ENCODE results near the gene DNAJB14. TPM values are rescaled to one million over a fixed set of nuclear protein-coding genes. Genes with fewer than 3 reads are reported as not detected.

The DNAJB14 gene
- total and polyA plus RNA-seq, 2 of the 4 experiments (the other 2 are of a cell fraction): 12.9 to 15.6 TPM

DNA sequence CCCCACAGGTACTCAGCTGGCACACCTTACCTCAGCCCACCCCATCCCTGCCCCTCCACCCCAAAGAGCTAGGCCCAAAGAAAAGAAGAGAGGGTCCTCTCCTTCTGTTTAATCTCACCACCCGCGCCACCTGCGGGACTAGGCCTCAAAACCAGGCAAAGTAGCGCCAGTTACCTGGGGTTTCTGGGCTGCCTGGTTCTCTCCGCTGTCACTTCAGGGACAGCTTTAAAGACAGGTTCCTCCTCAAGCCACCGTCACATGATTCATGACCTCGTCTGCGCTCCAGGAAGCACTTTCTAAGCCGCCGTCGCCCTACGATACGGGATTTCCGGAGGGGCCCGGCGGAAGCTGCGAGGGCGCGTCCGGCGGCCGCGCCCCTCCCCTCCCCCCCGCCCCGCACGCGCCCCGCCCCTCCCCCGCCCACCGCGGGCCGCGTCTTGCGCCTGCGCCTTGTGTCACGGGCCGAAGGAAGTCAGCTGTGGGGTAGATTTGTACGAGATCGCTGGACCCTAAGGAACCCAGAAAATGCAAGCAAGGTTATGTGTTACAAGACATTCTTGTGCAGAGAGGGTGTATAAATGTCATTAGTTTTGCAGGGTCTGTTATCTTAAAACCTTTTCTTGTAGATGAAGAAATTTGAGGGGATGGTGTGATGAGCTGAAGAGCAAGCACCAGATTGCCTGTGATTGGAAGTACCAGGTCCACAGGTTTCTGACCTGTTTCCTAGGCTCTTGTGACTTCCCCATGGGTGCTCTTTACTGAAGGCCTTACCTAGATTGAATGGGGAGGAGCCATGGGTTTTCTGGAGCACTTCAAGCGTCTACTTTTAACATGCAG, 52.0 kb downstream of the DNAJB14 start, which contains the start of gene LAMTOR3:
Gene LAMTOR3, minus strand, starts transcription at position 267 of the 837 bp plus-strand sequence. CDS start 464 bp downstream, outside the sequence.
- WGBS, 2 experiments (ENCODE audit: extremely low coverage in 2 of 2, insufficient read length in 1 of 2): 10% methylated on average over 5 of the region's 40 CpGs; no CpG with 5 or more reads in 1 of the 2 experiments
- Histone ChIP-seq H3K27me3 (ENCODE audit: control insufficient read depth, insufficient read depth, low read length) (no peaks in the 10 kb centered on the region), H3K4me1 (ENCODE audit: control insufficient read depth, insufficient read depth, low read length) (peaks cover 4% of the 10 kb centered on the region), H2BK15ac (ENCODE audit: low read depth, low read length) (no peak within 1 kb of the TSS), H3K18ac (ENCODE audit: low read depth, low read length) (peak within 1 kb of the TSS; percentile 88), H3K9me1 (ENCODE audit: insufficient read depth, low read length) (no peaks in the 10 kb centered on the region), H3K4ac (ENCODE audit: low read depth, low read length) (peak within 1 kb of the TSS; percentile 92), H4K20me1 (ENCODE audit: insufficient read depth, low read length) (no peaks in the 10 kb centered on the region; the same call in 1 of the 2 replicates), H3K9me3 (ENCODE audit: control insufficient read depth, insufficient read depth, low read length) (no peaks in the 10 kb centered on the region), H3K79me1 (ENCODE audit: low read depth in 1 of 2, low read length in 2 of 2) (peaks cover 4 to 23% of the 10 kb centered on the region in 2 experiments), H2AFZ (replicated peaks; ENCODE audit: low read length, poor library complexity) (peak within 1 kb of the TSS; percentile 98), H3K27ac (ENCODE audit: insufficient read depth, low read length) (peak within 1 kb of the TSS; percentile 96), H4K91ac (ENCODE audit: insufficient read depth, low read depth, low read length) (peak within 1 kb of the TSS; percentile 74), H2AK5ac (ENCODE audit: low read depth, low read length) (peak within 1 kb of the TSS; percentile 75; the same call in 1 of the 2 replicates), H3K14ac (replicated peaks; ENCODE audit: low read depth, low read length) (peak within 1 kb of the TSS; percentile 88), H2BK5ac (ENCODE audit: low read depth, low read length, poor library complexity, severe bottlenecking) (peak within 1 kb of the TSS; percentile 91), H4K5ac (ENCODE audit: low read depth, low read length) (peak within 1 kb of the TSS; percentile 99), H3K36me3 (ENCODE audit: control insufficient read depth, insufficient read depth, low read length) (no peaks in the 10 kb centered on the region; the same call in 1 of the 2 replicates), H2AK9ac (replicated peaks; ENCODE audit: low read depth, low read length, poor library complexity) (peak within 1 kb of the TSS; percentile 96), H3K4me2 (ENCODE audit: low read depth, low read length) (peak within 1 kb of the TSS; percentile 100), H3K9ac (ENCODE audit: low read depth, low read length) (peak within 1 kb of the TSS; percentile 95), H2BK120ac (ENCODE audit: low read depth, low read length) (no peak within 1 kb of the TSS), H2BK20ac (ENCODE audit: low read depth, low read length) (no peak within 1 kb of the TSS), H4K8ac (ENCODE audit: low read depth in 2 of 2, low read length in 2 of 2) (peak within 1 kb of the TSS; percentile 83 to 98), H3K56ac (ENCODE audit: extremely low read depth, insufficient read depth, low read length) (peak within 1 kb of the TSS; percentile 89), H3K4me3 (ENCODE audit: insufficient read depth, low read depth, low read length) (peak within 1 kb of the TSS; percentile 99), H3K23ac (ENCODE audit: low read depth, low read length) (peak within 1 kb of the TSS; percentile 77; the same call in 1 of the 2 replicates)
- intact Hi-C loops (cut with micrococcal nuclease): loop anchor here (2.0 to 5.0 kb wide), 3 partner anchors 54 to 332 kb away; no protein-coding TSS in a partner anchor
- ATAC-seq (ENCODE audit: low read depth) (peak; percentile 98), DNase-seq (peak; percentile 88)
- in situ Hi-C loops (cut with MboI; ENCODE audit: low sequenced_read_pairs): no loop called here
- TF ChIP-seq USF2 (IDR thresholded peaks at IDR 0.05; ENCODE audit: low read depth, low read length) (peak; percentile 90), POLR2A (IDR thresholded peaks at IDR 0.05; ENCODE audit: low read depth, low read length) (peak; percentile 69), MAZ (IDR thresholded peaks at IDR 0.05; ENCODE audit: borderline replicate concordance, low read depth, low read length) (peak; percentile 74; the same call in 1 of the 2 replicates), CEBPB (IDR thresholded peaks at IDR 0.05; ENCODE audit: low read depth, low read length) (no peak), MAFK (IDR thresholded peaks at IDR 0.05; ENCODE audit: low read depth, low read length) (no peak), BHLHE40 (IDR thresholded peaks at IDR 0.05; ENCODE audit: low read depth, low read length) (peak; percentile 27; the same call in 1 of the 2 replicates), SMC3 (IDR thresholded peaks at IDR 0.05; ENCODE audit: low read depth, low read length) (no peak), MXI1 (IDR thresholded peaks at IDR 0.05; ENCODE audit: borderline replicate concordance, low read depth, low read length) (peak; percentile 30; the same call in 1 of the 2 replicates), FOS (IDR thresholded peaks at IDR 0.05; ENCODE audit: low read depth, low read length) (no peak), RCOR1 (IDR thresholded peaks at IDR 0.05; ENCODE audit: insufficient replicate concordance, low read length) (no peak)
- TF ChIP-seq, protein P1, sequence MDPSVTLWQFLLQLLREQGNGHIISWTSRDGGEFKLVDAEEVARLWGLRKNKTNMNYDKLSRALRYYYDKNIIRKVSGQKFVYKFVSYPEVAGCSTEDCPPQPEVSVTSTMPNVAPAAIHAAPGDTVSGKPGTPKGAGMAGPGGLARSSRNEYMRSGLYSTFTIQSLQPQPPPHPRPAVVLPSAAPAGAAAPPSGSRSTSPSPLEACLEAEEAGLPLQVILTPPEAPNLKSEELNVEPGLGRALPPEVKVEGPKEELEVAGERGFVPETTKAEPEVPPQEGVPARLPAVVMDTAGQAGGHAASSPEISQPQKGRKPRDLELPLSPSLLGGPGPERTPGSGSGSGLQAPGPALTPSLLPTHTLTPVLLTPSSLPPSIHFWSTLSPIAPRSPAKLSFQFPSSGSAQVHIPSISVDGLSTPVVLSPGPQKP (IDR thresholded peaks at IDR 0.05; ENCODE audit: borderline replicate concordance, low read depth, low read length): no peak
- POLR2A ChIA-PET (ENCODE audit: unreplicated experiment): interaction anchor here (0.5 to 1.2 kb wide), 2 partner anchors 53 to 425 kb away, joined by 3 to 4 read pairs; partner anchors contain the start of gene DNAJB14
- dilution Hi-C loops (cut with HindIII; ENCODE audit: low sequenced_read_pairs, unreplicated experiment): no loop called here
- CTCF ChIA-PET: no interaction called here
- no TSS peak for BruUV-seq (replicated peaks)
